HG02642 (cell line): ENCODE measurements around the gene PPP4R4.
"Not testable (repeated sequence)": the region's sequence is repeated elsewhere in the genome, so short reads cannot be mapped to it uniquely, and the experiment has no call there.

ENCODE experiments used
- ATAC-seq: cut with Tn5 transposase; IDR thresholded peaks from one replicate; pipeline ENCODE4 v1.9.1; 2021; ENCODE audit warnings: mild to moderate bottlenecking; ENCODE audit not compliant: unreplicated experiment, poor library complexity

PPP4R4 gene

GRCh38 chr14:94267352-94267751 is 93.2 kb downstream of the PPP4R4 start:
- no peak for ATAC-seq

- not testable (repeated sequence) for ATAC-seq
Observed at GRCh38 chr14:94268582-94268981, 94.5 kb downstream of the PPP4R4 start.

GRCh38 chr14:94269156-94269555 is 95.0 kb downstream of the PPP4R4 start:
- no peak for ATAC-seq

GRCh38 chr14:94276898-94277561 is 102.9 kb downstream of the PPP4R4 start:
- not testable (repeated sequence) for ATAC-seq

GRCh38 chr14:94278731-94279130 is 104.6 kb downstream of the PPP4R4 start:
- no peak for ATAC-seq

GRCh38 chr14:94282991-94283723 is 109.0 kb downstream of the PPP4R4 start:
- ATAC-seq = no peak

GRCh38 chr14:94284221-94284620 is 110.1 kb downstream of the PPP4R4 start:
- ATAC-seq = no peak

- ATAC-seq = no peak
Observed at GRCh38 chr14:94285158-94285557, 111.0 kb downstream of the PPP4R4 start.

DNA sequence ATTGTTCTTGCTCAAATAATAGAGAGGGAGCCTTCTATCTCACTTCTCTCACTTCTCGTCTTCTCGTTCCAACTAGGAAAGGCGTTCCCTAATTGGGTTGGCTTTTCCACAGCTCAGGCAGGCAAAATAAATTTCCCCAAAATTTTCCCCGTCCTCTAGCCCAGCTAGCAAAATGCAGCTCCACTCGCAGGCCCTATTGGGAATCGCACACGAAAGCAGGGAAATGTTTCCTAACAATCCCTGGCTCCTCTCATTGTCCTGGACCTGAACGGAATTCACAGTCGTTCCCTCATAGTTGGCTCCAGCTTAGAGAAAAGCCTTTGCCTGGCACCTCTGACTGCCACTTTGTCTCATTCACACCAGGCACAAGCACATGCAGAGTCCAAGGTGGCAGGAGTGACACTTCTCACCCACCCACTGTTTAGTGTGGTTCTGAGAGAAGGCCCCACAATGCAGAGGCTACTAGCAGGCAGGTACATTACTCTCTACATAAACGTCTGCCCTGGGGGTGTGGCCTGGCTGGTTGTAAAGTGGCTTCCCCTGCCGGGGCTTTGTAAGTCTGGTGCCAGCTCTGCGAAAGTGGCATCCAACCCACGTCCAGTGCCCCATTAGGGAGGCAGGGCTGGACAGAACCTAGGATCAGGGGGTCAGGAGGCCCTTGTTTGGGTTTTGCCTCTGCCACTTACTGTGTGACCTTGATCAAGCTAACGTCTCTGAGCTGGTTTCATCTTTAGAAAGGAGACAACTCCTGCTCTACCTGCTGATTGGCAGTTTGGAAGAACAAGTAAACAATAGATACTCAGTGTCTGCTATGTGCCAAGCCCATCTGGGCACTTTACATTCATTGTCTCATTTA is 114.7 kb downstream of the PPP4R4 start:
- no peak for ATAC-seq

DNA sequence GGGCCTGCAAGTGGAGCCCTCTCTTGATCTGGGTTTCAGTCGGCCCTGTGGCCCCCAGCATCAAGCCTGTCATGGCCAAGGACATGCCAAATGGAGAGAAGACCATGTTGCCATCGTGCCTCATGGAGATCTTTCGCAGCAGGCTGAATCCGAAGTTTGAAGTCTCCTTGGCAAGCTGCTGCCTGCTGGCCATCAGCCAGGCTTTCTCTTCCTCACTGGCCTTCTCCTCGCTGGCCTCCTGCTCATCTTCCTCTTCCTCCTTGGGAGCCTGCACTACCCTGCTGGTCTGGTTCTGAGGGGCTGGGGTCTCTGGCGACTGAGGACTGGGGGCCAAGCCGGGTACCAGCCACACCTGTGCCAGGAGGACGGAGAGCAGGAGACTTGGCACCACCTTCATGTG is 116.1 kb downstream of the PPP4R4 start:
- ATAC-seq = no peak

- ATAC-seq = no peak
Observed at GRCh38 chr14:94291159-94291905, 117.2 kb downstream of the PPP4R4 start.

- ATAC-seq = no peak
Observed at GRCh38 chr14:94291906-94292525, 117.9 kb downstream of the PPP4R4 start.

DNA sequence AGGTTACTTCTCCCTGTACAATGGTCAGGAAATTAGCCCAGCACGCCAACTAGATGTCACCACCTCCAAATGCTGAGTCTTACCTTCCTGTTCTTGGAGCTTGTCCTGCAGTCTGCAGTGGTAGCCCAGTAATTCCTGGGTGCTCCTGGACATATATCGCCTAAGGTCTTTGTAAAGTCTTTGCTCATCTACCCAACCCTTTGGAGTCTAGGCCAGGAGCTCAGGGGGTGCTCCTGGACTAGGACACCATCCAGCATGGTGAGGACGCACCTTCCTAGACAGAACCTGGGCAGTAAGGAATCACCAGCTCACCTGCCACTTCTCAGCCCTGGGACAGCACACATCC is 118.4 kb downstream of the PPP4R4 start:
- no peak for ATAC-seq

GRCh38 chr14:94292872-94293577 is 118.9 kb downstream of the PPP4R4 start, which contains the start of gene SERPINA10:
Gene SERPINA10 (minus strand): TSS chr14:94293268. CDS start chr14:94290593, 2,675 bp downstream.
- ATAC-seq = no peak

DNA sequence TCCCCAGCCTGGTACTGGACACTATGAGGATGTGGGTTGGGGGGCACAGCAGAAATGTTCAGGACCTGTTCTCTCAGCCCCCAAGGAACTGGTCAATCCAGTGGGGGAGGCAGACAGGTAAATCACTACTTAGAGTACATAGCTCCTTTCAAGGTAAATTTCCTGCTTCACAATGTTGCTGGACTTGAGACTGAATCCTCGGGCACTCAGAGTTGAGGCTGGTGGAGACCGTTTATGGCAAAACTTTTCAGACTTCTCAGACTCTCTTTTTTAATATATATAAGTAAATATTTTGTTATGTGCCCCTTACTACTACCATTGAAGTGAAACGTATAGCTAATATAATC is 119.4 kb downstream of the PPP4R4 start:
- ATAC-seq = no peak

GRCh38 chr14:94295360-94296180 is 121.4 kb downstream of the PPP4R4 start:
- no peak for ATAC-seq

DNA sequence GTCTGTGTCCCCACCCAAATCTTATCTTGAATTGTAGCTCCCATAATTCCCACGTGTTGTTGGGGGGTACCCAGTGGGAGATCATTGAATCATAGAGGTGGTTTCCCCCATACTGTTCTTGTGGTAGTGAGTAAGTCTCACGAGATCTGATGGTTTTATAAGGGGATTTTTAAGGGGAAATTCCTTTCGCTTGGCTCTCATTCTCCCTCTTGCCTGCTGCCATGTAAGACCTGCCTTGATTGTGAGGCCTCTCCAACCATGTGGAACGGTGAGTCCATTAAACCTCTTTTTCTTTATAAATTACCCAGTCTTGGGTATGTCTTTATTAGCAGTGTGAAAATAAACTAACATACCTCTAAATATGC is 122.0 kb downstream of the PPP4R4 start:
- not testable (repeated sequence) for ATAC-seq

DNA sequence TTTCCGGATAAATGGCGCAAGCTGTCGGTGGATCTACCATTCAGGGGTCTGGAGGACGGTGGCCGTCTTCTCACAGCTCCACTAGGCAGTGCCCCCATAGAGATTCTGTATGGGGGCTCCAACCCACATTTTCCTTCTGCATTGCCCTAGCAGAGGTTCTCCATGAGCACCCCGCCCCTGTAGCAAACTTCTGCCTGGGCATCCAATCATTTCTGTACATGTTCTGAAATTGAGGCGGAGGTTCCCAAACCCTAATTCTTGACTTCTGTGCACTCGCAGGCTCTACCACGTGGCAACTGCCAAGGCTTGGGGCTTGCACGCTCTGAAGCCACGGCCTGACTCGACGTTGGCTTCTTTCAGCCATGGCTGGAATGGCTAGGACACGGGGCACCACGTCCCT is 124.0 kb downstream of the PPP4R4 start:
- ATAC-seq = no peak

- no peak for ATAC-seq
Observed at GRCh38 chr14:94303111-94303510, 129.0 kb downstream of the PPP4R4 start.
